Osteoblast (primary cell): ENCODE results near the gene CEP170. TPM values are rescaled to one million over a fixed set of nuclear protein-coding genes. Genes with fewer than 3 reads are reported as not detected.

Experiments used
- DNase-seq: peaks from one replicate; pipeline ENCODE4 v3.0.0; 2011; ENCODE audit warnings: low spot score, mixed read lengths; ENCODE audit not compliant: insufficient read length; ENCODE audit errors: missing footprints
- H2AFZ ChIP-seq: 2 replicates; pipeline ENCODE4 v1.6.0; 2011; ENCODE audit warnings: mild to moderate bottlenecking, low read length
- H3K27ac ChIP-seq: 2 replicates; pipeline ENCODE4 v1.5.1; 2011; ENCODE audit warnings: mild to moderate bottlenecking, low read depth, low read length, moderate library complexity
- H3K27me3 ChIP-seq: 2 replicates; pipeline ENCODE4 v1.6.0; 2012; ENCODE audit warnings: mild to moderate bottlenecking, control low read depth, inconsistent platforms, low read length, moderate library complexity; ENCODE audit not compliant: insufficient read depth
- H3K36me3 ChIP-seq: 2 replicates; pipeline ENCODE4 v1.5.1; 2011; ENCODE audit warnings: mild to moderate bottlenecking, low read length, control low read depth, moderate library complexity; ENCODE audit not compliant: insufficient read depth
- H3K4me1 ChIP-seq: 2 replicates; pipeline ENCODE4 v1.5.1; 2011; ENCODE audit warnings: mild to moderate bottlenecking, low read length, control low read depth, moderate library complexity; ENCODE audit not compliant: insufficient read depth
- H3K4me2 ChIP-seq: 2 replicates; pipeline ENCODE4 v1.6.0; 2011; ENCODE audit warnings: mild to moderate bottlenecking, low read length; ENCODE audit not compliant: insufficient read depth
- H3K4me3 ChIP-seq: fragments of 200-600 bp; sonication (generic); 3 replicates; pipeline ENCODE4 v1.5.1; 2012; ENCODE audit warnings: mild to moderate bottlenecking, low read length, inconsistent platforms; ENCODE audit not compliant: insufficient read depth
- H3K79me2 ChIP-seq: 2 replicates; pipeline ENCODE4 v1.6.0; 2012; ENCODE audit warnings: mild to moderate bottlenecking, low read length, control low read depth, inconsistent platforms; ENCODE audit not compliant: insufficient read depth
- H3K9me3 ChIP-seq: 2 replicates; pipeline ENCODE4 v1.5.1; 2011; ENCODE audit warnings: low read depth, low read length, control low read depth
- H4K20me1 ChIP-seq: 2 replicates; pipeline ENCODE4 v1.6.0; 2012; ENCODE audit warnings: mild to moderate bottlenecking, low read length, control low read depth; ENCODE audit not compliant: insufficient read depth
- total RNA-seq: library from RNA; depleted of rRNA; stranded (reverse); fragments of >200 nt; gene quantifications from 2 replicates; pipeline ENCODE4 v1.2.3, GENCODE V29; 2012
- TF ChIP-seq, protein P1 (sequence below): IDR thresholded peaks from 2 replicates; pipeline ENCODE4 v1.5.1; 2011; ENCODE audit warnings: mild to moderate bottlenecking, low read depth, low read length, moderate library complexity; ENCODE audit errors: extremely low read depth

Gene CEP170
- total RNA-seq, 1 donor: 90.5 TPM

GRCh38 chr1:243257189-243257588 lies 2.1 kb upstream of the CEP170 start:
- Histone ChIP-seq H3K9me3 (no peaks in the 10 kb centered on the region), H3K4me1 (peaks cover 22% of the 10 kb centered on the region), H3K27ac (no peak overlapping the region), H3K4me3 (peak overlapping the region; percentile 95), H3K4me2 (peak overlapping the region; percentile 99), H3K36me3 (no peaks in the 10 kb centered on the region), H3K79me2 (peaks cover 91% of the 10 kb centered on the region), H3K27me3 (no peaks in the 10 kb centered on the region), H4K20me1 (peaks cover 13% of the 10 kb centered on the region), H2AFZ (no peak overlapping the region)
- TF ChIP-seq, protein P1, sequence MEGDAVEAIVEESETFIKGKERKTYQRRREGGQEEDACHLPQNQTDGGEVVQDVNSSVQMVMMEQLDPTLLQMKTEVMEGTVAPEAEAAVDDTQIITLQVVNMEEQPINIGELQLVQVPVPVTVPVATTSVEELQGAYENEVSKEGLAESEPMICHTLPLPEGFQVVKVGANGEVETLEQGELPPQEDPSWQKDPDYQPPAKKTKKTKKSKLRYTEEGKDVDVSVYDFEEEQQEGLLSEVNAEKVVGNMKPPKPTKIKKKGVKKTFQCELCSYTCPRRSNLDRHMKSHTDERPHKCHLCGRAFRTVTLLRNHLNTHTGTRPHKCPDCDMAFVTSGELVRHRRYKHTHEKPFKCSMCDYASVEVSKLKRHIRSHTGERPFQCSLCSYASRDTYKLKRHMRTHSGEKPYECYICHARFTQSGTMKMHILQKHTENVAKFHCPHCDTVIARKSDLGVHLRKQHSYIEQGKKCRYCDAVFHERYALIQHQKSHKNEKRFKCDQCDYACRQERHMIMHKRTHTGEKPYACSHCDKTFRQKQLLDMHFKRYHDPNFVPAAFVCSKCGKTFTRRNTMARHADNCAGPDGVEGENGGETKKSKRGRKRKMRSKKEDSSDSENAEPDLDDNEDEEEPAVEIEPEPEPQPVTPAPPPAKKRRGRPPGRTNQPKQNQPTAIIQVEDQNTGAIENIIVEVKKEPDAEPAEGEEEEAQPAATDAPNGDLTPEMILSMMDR: no peak
- DNase-seq: no peak

GRCh38 chr1:243256590-243256989 lies 1.5 kb upstream of the CEP170 start:
- TF ChIP-seq, protein P1: no peak
- no peaks in the 10 kb centered on the region for H3K36me3 ChIP-seq
- peak overlapping the region; percentile 99 for H3K4me2 ChIP-seq
- DNase-seq: no peak
- H3K4me3 ChIP-seq: peak overlapping the region; percentile 95
- peak overlapping the region; percentile 93 for H2AFZ ChIP-seq
- no peaks in the 10 kb centered on the region for H3K9me3 ChIP-seq
- H3K79me2 ChIP-seq: peaks cover 93% of the 10 kb centered on the region
- peaks cover 13% of the 10 kb centered on the region for H4K20me1 ChIP-seq
- peaks cover 27% of the 10 kb centered on the region for H3K4me1 ChIP-seq
- peak overlapping the region; percentile 91 for H3K27ac ChIP-seq
- H3K27me3 ChIP-seq: no peaks in the 10 kb centered on the region

DNA sequence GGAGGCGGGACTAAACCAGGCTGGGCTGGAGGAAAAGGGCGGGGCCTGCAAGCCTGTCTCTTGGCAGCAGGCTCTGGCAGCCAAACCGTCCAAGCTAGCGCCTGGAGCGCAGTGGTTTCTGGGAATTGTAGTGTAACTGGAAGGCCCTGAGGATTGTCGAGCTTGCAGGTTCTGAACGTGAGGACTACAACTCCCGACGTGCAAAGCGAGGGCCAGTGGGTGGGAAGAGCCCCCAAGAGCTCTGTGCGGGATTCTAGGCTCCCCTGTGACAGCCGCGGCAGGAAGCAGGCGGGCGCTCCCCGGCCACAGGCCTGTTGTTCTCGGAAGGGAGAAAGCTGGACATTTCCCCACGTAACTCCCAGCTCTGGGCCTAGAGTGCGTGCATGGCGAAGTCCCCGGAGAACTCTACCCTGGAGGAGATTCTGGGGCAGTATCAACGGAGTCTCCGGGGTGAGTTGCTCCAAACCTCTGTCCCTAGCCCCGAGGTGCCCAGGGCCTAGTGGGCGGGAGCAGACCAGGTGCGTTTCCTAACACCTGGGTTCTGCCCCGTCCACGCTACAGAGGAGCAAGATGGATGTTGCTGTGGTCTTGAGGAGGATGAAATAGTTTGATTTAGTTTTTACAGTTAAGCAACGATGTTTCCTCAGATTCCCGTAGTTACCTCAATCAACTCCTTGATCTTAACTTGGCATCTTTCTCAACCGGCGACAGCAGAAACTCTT lies 871 bp upstream of the CEP170 start, which contains the start of gene SDCCAG8:
Gene SDCCAG8, plus strand, starts transcription at position 251 of the 722 bp plus-strand sequence. Its CDS starts 133 bp downstream, at position 384.
- Histone ChIP-seq H3K27me3 (no peaks in the 10 kb centered on the region), H3K36me3 (no peaks in the 10 kb centered on the region), H4K20me1 (peaks cover 18% of the 10 kb centered on the region), H3K27ac (peak within 1 kb of the TSS; percentile 91), H3K9me3 (no peaks in the 10 kb centered on the region), H3K4me3 (peak within 1 kb of the TSS; percentile 95), H3K4me1 (peaks cover 29% of the 10 kb centered on the region), H2AFZ (peak within 1 kb of the TSS; percentile 93), H3K4me2 (peak within 1 kb of the TSS; percentile 99), H3K79me2 (peaks cover 95% of the 10 kb centered on the region)
- DNase-seq: peak; percentile 97
- TF ChIP-seq, protein P1: no peak

DNA sequence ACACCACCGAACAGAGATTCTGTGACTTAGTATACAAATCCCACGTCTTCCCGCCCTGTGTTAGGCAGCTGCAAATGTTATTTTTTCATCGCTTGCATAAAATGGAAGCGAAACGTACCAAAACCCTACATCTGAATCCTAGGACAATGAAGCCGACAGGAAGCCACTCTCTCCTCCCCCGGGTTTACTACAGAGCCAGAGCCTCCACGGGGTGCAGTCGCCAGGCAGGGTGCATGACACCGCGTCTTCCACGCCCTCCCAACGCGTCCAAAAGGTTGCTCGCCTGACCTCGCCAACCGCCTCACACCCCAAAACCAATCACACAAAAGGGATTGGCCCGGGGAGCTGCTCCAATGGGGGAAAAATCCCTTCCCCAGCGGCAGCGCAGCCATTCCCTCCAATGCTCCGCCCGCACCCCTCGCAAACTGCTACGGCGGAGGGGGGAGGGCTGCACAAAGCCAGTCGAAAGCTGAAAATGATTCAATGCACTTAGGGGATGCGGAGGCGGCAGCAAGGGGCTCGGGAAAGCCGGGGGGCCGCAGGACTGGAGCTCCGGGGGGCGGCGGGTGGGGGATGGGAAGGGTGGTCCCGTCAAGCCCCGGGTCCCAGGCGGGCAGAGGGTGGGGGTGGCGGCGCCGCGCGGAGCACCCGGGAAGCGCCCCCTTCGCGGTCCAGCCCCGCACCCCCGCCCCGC lies 701 bp downstream of the CEP170 start:
- Histone ChIP-seq H3K4me1 (peaks cover 37% of the 10 kb centered on the region), H3K4me2 (peak overlapping the region; percentile 99), H3K9me3 (no peaks in the 10 kb centered on the region), H3K79me2 (peaks cover 95% of the 10 kb centered on the region), H3K27ac (peak overlapping the region; percentile 91), H4K20me1 (peaks cover 29% of the 10 kb centered on the region), H3K36me3 (no peaks in the 10 kb centered on the region), H2AFZ (peak overlapping the region; percentile 64), H3K4me3 (peak overlapping the region; percentile 95), H3K27me3 (no peaks in the 10 kb centered on the region)
- peak; percentile 86 for DNase-seq
- TF ChIP-seq, protein P1: no peak
